IMR-90 (cell line): Measurements from ENCODE around the gene LCN10. TPM values are rescaled to one million over a fixed set of nuclear protein-coding genes. Genes with fewer than 3 reads are reported as not detected.
A peak's percentile ranks its signal among the peaks of the same experiment; 100 is the strongest.

Experiments
- ATAC-seq: fragments of 200-7000 bp; cut with Tn5 transposase; 2 replicates; pipeline ENCODE4 v1.9.1; 2020; ENCODE audit warnings: low read depth, mild to moderate bottlenecking, moderate library complexity
- BruUV-seq: library from RNA; stranded (reverse); fragments of 400-500 nt; replicated peaks from 2 replicates; lab custom pipeline; 2021; lab: Mats Ljungman, UMichigan
- CTCF ChIA-PET: fragments of 300-600 bp; formaldehyde crosslinking; extraction: SDS; loops from one replicate; lab custom pipeline; 2021; ENCODE audit warnings: antibody characterized with exemption; lab: Yijun Ruan, JAX
- POLR2A ChIA-PET: fragments of 300-600 bp; sonication (Branson Sonifier 250); formaldehyde crosslinking; loops from one replicate; lab custom pipeline; 2022; ENCODE audit warnings: antibody characterized with exemption; ENCODE audit not compliant: unreplicated experiment; lab: Charles Lee
- DNase-seq: peaks from one replicate; pipeline ENCODE4 v3.0.0; 2013
- H2AFZ ChIP-seq: replicated peaks from 2 replicates; pipeline ENCODE3; 2013; ENCODE audit warnings: low read length, mild to moderate bottlenecking; ENCODE audit not compliant: poor library complexity
- H2AK5ac ChIP-seq: 2 replicates; pipeline ENCODE4 v1.6.1; 2013; ENCODE audit warnings: low read depth, low read length, inconsistent platforms
- H2AK9ac ChIP-seq: replicated peaks from 2 replicates; pipeline ENCODE3; 2013; ENCODE audit warnings: mild to moderate bottlenecking, low read depth, low read length, moderate library complexity; ENCODE audit not compliant: poor library complexity
- H2BK120ac ChIP-seq: 2 replicates; pipeline ENCODE4 v1.6.1; 2013; ENCODE audit warnings: low read depth, low read length, inconsistent platforms
- H2BK15ac ChIP-seq: 3 replicates; pipeline ENCODE4 v1.6.1; 2013; ENCODE audit warnings: low read depth, low read length, inconsistent platforms
- H2BK20ac ChIP-seq: 2 replicates; pipeline ENCODE4 v1.6.1; 2013; ENCODE audit warnings: low read depth, mild to moderate bottlenecking, inconsistent platforms, low read length, moderate library complexity
- H2BK5ac ChIP-seq: 2 replicates; pipeline ENCODE4 v1.6.1; 2013; ENCODE audit warnings: mild to moderate bottlenecking, low read depth, low read length, inconsistent platforms; ENCODE audit not compliant: poor library complexity, severe bottlenecking
- H3K14ac ChIP-seq: replicated peaks from 2 replicates; pipeline ENCODE4 v1.6.1; 2013; ENCODE audit warnings: low read depth, low read length, inconsistent platforms
- H3K18ac ChIP-seq: 2 replicates; pipeline ENCODE4 v1.6.1; 2013; ENCODE audit warnings: low read depth, low read length, control low read depth
- H3K23ac ChIP-seq: 2 replicates; pipeline ENCODE4 v1.6.1; 2013; ENCODE audit warnings: low read depth, low read length, inconsistent platforms
- H3K27ac ChIP-seq: 2 replicates; pipeline ENCODE4 v1.5.1; 2013; ENCODE audit warnings: mild to moderate bottlenecking, control low read depth, low read length; ENCODE audit not compliant: insufficient read depth
- H3K27me3 ChIP-seq: 2 replicates; pipeline ENCODE4 v1.6.1; 2013; ENCODE audit warnings: low read length; ENCODE audit not compliant: control insufficient read depth, insufficient read depth
- H3K36me3 ChIP-seq: 2 replicates; pipeline ENCODE4 v1.6.1; 2013; ENCODE audit warnings: low read length, mixed read lengths; ENCODE audit not compliant: control insufficient read depth, insufficient read depth
- H3K4ac ChIP-seq: 2 replicates; pipeline ENCODE4 v1.6.1; 2013; ENCODE audit warnings: low read depth, low read length, inconsistent platforms
- H3K4me1 ChIP-seq: 2 replicates; pipeline ENCODE4 v1.6.1; 2013; ENCODE audit warnings: low read length, mixed read lengths; ENCODE audit not compliant: control insufficient read depth, insufficient read depth
- H3K4me2 ChIP-seq: 2 replicates; pipeline ENCODE4 v1.6.1; 2013; ENCODE audit warnings: low read depth, mild to moderate bottlenecking, control low read depth, low read length, moderate library complexity
- H3K4me3 ChIP-seq: 2 replicates; pipeline ENCODE4 v1.5.1; 2013; ENCODE audit warnings: low read depth, mild to moderate bottlenecking, control low read depth, low read length, moderate library complexity; ENCODE audit not compliant: insufficient read depth
- H3K56ac ChIP-seq: 2 replicates; pipeline ENCODE4 v1.6.1; 2013; ENCODE audit warnings: low read length, inconsistent platforms; ENCODE audit not compliant: insufficient read depth; ENCODE audit errors: extremely low read depth
- H3K79me1 ChIP-seq, 2 experiments: 2 replicates each; pipeline ENCODE4 v1.6.1; 2013; ENCODE audit warnings: low read length in 2 of 2, inconsistent platforms in 1 of 2, low read depth in 1 of 2
- H3K9ac ChIP-seq: 2 replicates; pipeline ENCODE4 v1.6.1; 2013; ENCODE audit warnings: low read depth, low read length, control low read depth
- H3K9me1 ChIP-seq: 2 replicates; pipeline ENCODE4 v1.6.1; 2013; ENCODE audit warnings: low read length, inconsistent platforms; ENCODE audit not compliant: insufficient read depth
- H3K9me3 ChIP-seq: 2 replicates; pipeline ENCODE4 v1.6.1; 2013; ENCODE audit warnings: low read length; ENCODE audit not compliant: control insufficient read depth, insufficient read depth
- H4K20me1 ChIP-seq: 2 replicates; pipeline ENCODE4 v1.6.1; 2013; ENCODE audit warnings: low read length, inconsistent platforms; ENCODE audit not compliant: insufficient read depth
- H4K5ac ChIP-seq: 2 replicates; pipeline ENCODE4 v1.6.1; 2013; ENCODE audit warnings: mild to moderate bottlenecking, low read depth, low read length, control low read depth
- H4K8ac ChIP-seq, 2 experiments: 2 replicates each; pipeline ENCODE4 v1.6.1; 2013; ENCODE audit warnings: low read depth in 2 of 2, low read length in 2 of 2, control low read depth in 1 of 2, inconsistent platforms in 1 of 2
- H4K91ac ChIP-seq: 2 replicates; pipeline ENCODE4 v1.6.1; 2013; ENCODE audit warnings: low read depth, low read length, inconsistent platforms; ENCODE audit not compliant: insufficient read depth
- ELK1 ChIP-seq: fragments of 150-350 bp; IDR thresholded peaks from 2 replicates; pipeline ENCODE4 v1.6.1; 2016; ENCODE audit warnings: low read depth, mild to moderate bottlenecking, low read length, moderate library complexity, borderline replicate concordance
- MAZ ChIP-seq: IDR thresholded peaks from 2 replicates; pipeline ENCODE4 v1.6.1; 2012; ENCODE audit warnings: low read depth, mild to moderate bottlenecking, low read length, improper control_type of control experiment, moderate library complexity, borderline replicate concordance
- POLR2A ChIP-seq: IDR thresholded peaks from 2 replicates; pipeline ENCODE4 v1.6.1; 2012; ENCODE audit warnings: mild to moderate bottlenecking, low read depth, low read length
- RAD21 ChIP-seq: IDR thresholded peaks from 2 replicates; pipeline ENCODE4 v1.6.1; 2012; ENCODE audit warnings: low read length, improper control_type of control experiment
- WGBS, 2 experiments: methylation state at CpG; one replicate each; pipeline versions ENCODE4 v1.1.5 to v1.1.7; 2013; ENCODE audit warnings: missing lambda C conversion rate in 2 of 2; ENCODE audit not compliant: insufficient read length in 1 of 2; ENCODE audit errors: extremely low coverage in 2 of 2; 5-methylcytosine and 5-hydroxymethylcytosine counted together
- dilution Hi-C: fragments of 300-500 bp; cut with HindIII; formaldehyde crosslinking; loops from one replicate; pipeline ENCODE4 v1.14.3; 2018; ENCODE audit warnings: low sequenced_read_pairs; ENCODE audit not compliant: unreplicated experiment
- in situ Hi-C: fragments of 300-500 bp; cut with MboI; formaldehyde crosslinking; loops from 3 replicates; pipeline ENCODE4 v1.14.3; 2019; ENCODE audit warnings: low sequenced_read_pairs, inconsistent platforms, mixed read lengths
- intact Hi-C: fragments of 100-400 bp; cut with micrococcal nuclease; formaldehyde crosslinking; loops from 2 replicates; pipeline ENCODE4 v1.10.0; 2022
- polyA plus RNA-seq, 3 experiments: library from polyadenylated mRNA; depleted of rRNA; stranded (reverse); fragments of >200 nt; gene quantifications; 2 replicates each; pipeline ENCODE4 v1.2.3, GENCODE V29; 2012; ENCODE audit warnings: low replicate concordance in 1 of 3
- total RNA-seq: library from RNA; depleted of rRNA; stranded (reverse); fragments of >200 nt; gene quantifications from 2 replicates; pipeline ENCODE4 v1.2.3, GENCODE V29; 2012

Gene LCN10
- total and polyA plus RNA-seq, 2 of the 4 experiments (the other 2 are of a cell fraction) = not detected

DNA sequence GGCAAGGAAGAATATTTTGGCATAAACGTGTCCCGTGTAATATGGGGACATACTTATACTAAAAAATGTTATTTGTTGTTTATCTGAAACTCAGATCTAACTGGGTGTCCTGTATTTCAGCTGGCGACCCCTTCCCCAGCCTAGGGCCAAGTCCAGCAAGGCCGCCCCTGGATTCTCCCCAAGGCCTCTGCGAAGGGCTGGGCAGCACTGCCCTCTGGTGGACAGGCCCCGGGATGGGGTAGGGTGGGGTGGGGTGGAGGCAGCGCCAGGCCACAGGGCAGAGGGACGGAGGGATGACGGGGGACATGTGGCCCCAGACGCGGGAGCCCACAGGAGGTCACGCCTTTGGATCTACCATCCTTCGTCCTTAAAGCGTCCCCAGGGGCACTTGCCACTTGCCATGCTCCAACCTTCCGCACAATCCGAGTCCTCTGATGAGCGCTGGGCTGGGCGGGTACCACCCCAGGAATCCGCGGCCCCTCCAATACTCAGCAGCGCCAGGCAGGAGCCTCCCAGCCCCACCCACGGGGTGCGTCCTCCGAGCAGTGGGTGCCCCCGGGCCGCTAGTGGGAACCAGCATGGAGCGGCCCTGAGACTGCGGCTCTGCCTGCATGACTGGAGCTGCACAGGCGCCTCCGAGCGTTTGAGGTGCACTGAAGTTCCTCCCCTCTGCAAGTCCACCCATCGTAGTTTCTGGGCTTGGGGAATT is 48.4 kb downstream of the LCN10 start (continued):
- TF ChIP-seq POLR2A = no peak

- DNase-seq (peak; percentile 24), ATAC-seq (no peak)
- Histone ChIP-seq H3K36me3 (no peaks in the 10 kb centered on the region), H3K4ac (no peak overlapping the region), H2BK120ac (no peak overlapping the region), H3K18ac (no peak overlapping the region), H2BK20ac (no peak overlapping the region), H4K8ac (no peak overlapping the region), H3K4me3 (no peak overlapping the region), H3K79me1 (no peaks in the 10 kb centered on the region), H3K9me1 (no peaks in the 10 kb centered on the region), H3K4me2 (no peak overlapping the region), H2AK5ac (peak overlapping the region; percentile 28; the same call in 1 of the 2 replicates), H2BK5ac (no peak overlapping the region), H3K56ac (no peak overlapping the region), H4K20me1 (no peaks in the 10 kb centered on the region), H3K4me1 (0 out of 2 replicates have a peak, but pooled peaks cover 2% of the 10 kb centered on the region), H3K14ac (no peak overlapping the region), H3K9me3 (no peaks in the 10 kb centered on the region), H2AK9ac (no peak overlapping the region), H2AFZ (peak overlapping the region; percentile 19), H3K27ac (no peak overlapping the region), H3K27me3 (peaks cover 11% of the 10 kb centered on the region; the same call in 1 of the 2 replicates), H4K5ac (no peak overlapping the region), H3K23ac (no peak overlapping the region), H2BK15ac (no peak overlapping the region), H4K91ac (no peak overlapping the region), H3K9ac (no peak overlapping the region)
- POLR2A ChIA-PET = no interaction called here
- in situ Hi-C loops (no loop called here), dilution Hi-C loops (no loop called here), intact Hi-C loops (no loop called here)
- no CpG with 5 or more reads among the region's 15 CpGs for WGBS, 2 experiments
- no peak for TF ChIP-seq MAZ
- no peak for TF ChIP-seq ELK1
- no peak for TF ChIP-seq RAD21
- CTCF ChIA-PET = interaction anchor here (0.8 to 1.0 kb wide), 2 partner anchors 14 to 208 kb away, joined by 3 read pairs; no protein-coding TSS in a partner anchor
- BruUV-seq = no TSS peak
Observed at GRCh38 chr9:136693490-136694162, 49.1 kb downstream of the LCN10 start.
